NCI-H524 (cell line): ENCODE data around the gene ETHE1.
"Not testable (repeated sequence)": the region's sequence is repeated elsewhere in the genome, so short reads cannot be mapped to it uniquely, and the experiment has no call there.

Experiments used
- DNase-seq, 2 experiments: peaks; one replicate each; lab custom pipeline; 2025; lab: John Stamatoyannopoulos, UW

ETHE1 gene

DNA sequence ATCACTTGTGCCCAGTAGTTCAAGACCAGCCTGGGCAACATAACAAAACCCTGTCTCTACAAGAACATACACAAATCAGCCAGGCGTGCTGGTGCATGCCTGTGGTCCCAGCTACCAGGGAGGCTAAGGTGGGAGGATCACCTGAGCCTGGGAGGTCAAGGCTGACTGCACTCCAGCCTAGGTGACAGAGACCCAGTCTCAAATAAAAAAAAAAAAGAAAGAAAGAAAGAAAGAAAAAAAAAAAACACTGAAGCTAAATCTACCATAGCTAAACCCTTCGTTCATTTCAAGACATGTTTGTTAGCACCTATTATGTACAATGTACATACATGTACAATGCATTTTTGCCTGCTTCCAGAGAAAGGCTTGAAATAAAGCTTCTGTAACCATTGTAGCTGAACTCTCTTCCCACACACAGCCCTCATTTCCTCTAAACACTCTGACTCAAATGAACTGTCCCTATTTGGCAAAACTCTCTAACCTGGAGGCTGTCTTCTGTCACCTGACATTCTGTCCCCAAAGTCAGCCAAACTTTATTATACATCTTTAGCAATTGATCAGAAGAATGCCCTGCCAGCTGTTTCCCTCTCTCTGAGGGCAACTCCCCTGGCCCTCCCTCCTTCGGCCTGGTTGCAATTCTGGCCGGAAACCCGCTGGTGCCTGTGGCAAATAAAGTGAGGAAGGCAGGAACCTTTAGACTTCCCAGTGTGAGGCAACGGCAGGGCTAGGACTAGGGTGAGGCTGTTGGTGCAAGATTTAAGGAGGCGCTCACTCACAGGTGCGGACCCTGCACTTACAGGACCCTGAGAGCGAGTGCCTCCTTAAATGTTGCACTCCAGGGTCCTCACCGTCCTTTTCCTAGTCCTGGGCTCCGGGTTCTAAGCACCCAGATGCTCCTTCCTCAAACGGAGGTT, 1.8 kb downstream of the ETHE1 start:
- DNase-seq = no peak

DNA sequence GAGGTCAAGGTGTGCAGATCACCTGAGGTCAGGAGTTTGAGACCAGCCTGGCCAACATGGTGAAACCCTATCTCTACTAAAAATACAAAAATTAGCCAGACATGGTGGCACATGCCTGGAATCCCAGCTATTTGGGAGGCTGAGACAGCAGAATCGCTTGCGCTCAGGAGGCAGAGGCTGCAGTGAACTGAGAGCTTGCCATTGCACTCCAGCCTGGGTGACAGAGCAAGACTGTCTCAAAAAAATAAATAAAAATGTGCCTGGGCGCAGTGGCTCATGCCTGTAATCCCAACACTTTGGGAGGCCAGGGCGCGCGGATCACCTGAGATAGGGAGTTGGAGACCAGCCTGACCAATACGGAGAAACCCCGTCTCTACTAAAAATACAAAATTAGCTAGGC, 3.3 kb downstream of the ETHE1 start:
- DNase-seq = not testable (repeated sequence)

DNA sequence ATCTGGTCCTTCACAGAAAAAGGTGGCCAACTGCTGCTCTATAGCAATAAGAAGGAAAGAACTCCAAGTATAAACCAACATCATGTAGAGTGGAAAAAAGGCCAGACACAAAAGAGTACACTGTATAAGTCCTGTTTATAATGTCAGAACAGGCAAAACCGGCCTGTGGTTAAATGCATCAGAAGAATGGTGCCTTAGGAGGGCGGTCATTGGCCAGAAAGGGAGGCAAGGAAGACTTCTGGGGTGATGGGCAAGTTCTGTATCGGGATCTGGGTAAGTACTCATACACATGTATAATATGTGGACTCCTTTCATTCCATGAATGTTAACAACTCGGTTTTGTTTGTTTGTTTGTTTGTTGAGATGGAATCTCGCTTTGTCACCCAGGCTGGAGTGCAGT, 4.1 kb downstream of the ETHE1 start:
- DNase-seq = no peak

DNA sequence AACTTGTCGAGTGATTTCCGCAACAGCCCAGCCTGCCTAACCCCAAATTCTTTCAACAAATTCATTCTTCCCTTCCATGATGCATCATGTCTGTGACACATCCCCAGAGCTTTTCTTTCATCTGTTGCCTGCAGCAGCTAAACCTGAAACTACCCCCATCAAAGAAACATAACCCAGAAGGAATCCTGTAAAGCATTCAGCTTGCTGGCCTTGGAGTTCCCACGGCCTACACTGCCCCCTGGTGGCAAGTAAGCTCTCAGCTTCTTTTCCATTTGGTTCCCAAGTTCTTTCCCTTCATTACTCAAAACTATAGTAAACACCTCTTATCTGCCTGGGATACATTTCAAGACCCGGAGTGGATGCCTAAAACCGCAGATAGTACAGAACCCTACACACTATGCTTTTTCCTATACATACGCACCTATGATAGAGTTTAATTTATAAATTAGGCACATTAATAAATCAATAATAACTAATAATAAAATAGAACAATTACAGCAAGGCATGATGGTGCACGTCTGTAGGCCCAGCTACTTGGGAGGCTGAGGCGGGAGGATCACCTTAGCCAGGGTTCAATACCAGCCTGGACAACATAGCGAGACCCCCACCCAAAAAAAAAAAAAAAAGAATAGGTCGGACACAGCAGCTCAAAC, 7.4 kb downstream of the ETHE1 start:
- peak; percentile 32 to 71 for DNase-seq

DNA sequence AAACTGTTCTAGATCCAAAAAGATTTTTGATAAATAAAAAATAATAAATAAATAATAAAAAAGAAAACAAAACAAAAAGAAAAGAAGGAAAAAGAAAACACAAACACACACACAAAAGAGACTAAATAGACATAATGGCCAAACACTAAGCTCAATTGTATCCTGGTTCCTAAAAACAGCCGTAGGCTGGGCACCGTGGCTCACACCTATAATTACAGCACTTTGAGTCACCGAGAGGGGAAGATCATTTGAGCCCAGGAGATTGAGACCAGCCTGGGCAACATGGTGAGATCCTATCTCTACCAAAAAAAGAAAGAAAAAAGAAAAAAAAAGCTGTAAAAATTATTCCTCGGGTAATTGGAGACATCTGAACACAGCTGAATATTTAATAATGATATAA, 8.9 kb downstream of the ETHE1 start:
- no peak for DNase-seq

DNA sequence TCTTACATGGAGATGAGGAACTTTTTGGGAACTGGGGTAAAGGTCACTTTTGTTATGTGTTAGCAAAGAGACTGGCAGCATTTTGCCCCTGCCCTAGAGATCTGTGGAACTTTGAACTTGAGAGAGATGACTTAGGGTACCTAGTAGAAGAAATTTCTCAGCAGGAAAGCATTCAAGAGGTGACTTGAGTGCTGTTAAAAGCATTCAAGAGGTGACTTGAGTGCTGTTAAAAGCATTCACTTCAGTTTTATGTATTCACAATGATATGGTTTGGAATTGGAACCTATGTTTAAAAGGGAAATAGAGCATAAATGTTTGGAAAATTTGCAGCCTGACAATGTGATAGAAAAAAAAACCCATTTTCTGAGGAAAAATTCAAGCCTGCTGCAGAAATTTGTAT, 14.6 kb downstream of the ETHE1 start:
- not testable (repeated sequence) for DNase-seq

DNA sequence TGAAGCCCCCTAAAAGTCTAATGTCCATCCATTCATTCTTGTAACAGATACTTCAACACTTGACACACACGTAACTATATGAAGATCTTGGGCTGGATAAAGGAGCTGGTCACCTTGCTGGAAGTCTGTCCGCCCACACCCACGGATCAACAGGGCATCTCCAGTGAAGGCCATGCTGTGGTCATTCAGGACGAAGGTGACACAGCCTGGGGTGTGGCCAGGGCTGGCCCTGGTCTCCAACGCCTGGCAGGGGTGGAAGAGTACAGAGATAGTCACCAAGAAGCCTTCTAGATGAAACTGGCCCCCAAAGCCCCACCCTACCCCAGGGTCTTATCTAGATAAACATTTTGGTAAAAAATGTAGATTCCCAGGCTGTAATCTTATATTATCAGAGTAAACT, 15.7 kb downstream of the ETHE1 start:
- no peak for DNase-seq

DNA sequence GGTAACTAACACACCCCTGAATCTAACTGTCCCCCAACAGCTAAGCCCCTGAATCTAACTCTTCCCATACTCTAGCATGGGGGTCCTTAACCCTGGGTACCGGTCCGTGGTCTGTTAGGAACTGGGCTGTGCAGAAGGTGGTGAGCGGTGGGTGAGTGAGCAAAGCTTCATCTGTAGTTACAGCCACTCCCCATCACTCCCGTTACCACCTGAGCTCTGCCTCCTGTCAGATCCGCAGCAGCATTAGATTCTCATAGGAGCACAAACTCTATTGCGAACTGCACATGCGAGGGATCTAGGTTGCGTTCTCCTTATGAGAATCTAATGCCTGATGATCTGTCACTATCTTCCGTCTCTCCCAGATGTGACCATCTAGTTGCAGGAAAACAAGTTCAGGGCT, 16.3 kb downstream of the ETHE1 start:
- DNase-seq = no peak

DNA sequence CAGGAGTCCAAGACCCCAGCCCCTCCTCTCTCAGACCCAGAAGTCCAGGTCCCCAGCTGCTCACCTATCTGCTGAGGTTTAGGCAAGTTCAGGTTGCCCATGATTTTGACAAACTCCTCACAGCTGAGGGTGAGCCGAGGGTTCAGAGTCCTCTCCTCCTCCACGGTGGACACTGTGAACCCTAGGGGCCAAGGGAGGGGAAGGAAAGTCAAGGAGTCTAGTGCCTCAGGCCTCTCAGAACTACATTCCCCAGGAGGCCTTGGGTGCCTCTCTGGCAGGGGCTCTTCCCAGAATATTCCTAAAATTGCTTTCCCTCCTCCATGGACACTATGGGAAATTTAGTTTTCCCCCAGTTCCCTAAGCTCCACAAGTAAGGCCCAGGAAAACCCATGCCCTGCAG, 19.1 kb downstream of the ETHE1 start:
- no peak for DNase-seq

DNA sequence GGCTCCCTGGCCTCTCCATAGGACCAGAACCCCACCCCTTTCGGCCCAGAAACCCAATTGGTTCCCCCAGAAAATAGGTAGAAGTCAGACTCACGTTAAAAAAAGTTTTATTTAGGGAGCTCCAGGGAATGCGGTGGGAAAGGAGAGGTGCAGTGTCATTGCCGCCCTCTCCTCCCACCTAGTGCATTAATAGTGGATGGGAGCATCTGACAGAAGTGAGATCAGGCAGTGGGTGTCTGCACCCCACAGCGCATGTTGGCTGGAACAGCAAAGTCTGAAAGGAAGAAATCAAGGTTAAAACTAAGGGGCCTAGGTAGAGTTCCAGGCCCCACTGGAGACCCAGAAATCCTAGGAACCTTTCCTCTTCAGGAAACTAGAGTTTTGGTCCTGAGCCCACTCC, 20.4 kb downstream of the ETHE1 start:
- no peak for DNase-seq

DNA sequence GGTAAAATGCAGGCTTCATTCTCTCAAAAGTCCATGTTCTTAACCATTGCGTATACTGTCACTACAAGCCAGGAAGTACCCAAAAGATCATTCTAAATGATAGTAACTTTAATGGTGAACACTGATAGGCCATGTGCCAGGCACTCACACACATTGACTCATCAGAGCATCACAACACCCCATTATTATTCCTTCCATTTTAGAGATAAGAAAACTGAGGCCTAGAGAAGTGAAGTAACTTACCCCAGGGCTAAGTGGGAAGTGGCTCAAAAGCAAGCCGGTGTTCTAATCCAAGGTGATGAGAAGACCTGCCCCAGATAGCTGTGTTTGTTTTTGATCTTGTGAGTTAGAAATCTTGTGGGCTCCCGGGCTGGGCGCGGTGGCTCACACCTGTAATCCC, 21.1 kb downstream of the ETHE1 start:
- DNase-seq = no peak

DNA sequence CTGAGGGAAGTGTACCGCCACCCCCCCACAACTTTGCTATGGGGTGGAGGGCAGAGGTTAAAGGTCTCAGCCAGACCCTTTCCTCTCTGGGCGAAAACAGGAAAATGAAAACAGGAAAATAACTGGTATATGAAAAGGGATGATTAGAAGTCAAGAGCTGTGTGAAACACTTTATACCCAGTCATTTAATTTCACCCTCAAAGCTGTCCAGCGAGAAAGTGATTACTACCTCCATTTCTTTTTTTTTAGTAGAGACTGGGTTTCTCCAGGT, 21.9 kb downstream of the ETHE1 start:
- no peak for DNase-seq

DNA sequence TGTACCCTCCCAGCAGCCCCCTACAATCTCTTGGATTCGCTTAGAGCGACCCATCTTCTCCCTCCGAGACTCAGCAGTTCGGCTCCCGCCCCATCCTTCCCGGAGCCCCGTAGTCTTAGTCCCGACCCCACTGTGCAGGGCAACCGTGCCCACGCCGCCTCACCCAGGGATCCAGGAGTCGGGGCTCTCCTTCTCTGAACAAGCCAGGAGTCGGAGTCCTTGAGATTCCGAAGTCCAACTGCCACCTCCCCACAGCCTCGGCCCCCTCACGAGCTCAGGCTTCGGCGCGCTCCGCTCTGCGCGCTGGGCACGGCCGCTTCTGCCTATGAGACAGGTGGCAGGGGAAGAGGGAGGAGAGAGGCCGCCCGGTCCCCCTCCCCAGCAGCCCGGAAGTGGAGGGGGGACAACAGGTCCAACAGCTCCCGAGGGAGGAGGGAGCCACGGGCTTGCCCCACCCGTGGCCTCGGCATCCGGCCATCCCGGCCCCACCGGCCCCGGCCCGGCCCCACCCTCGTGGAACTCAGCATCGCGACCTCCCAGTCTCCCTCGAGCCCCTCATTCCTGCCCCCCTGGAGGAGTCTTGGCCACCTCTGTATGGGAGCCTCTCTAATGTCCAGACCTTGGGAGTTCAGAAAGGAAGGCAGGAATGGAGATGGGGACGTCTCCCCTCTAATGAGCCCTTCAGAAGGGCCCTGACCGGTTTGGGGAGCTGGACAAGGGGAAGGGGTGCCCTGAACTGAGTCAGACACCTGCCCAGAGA, 22.4 kb downstream of the ETHE1 start, which contains the start of gene PHLDB3:
Gene PHLDB3 (minus strand): TSS at position 321 of the 760 bp plus-strand sequence. CDS start 628 bp downstream, outside the sequence.
- peak in 1 of 2 experiments; percentile 56 for DNase-seq

DNA sequence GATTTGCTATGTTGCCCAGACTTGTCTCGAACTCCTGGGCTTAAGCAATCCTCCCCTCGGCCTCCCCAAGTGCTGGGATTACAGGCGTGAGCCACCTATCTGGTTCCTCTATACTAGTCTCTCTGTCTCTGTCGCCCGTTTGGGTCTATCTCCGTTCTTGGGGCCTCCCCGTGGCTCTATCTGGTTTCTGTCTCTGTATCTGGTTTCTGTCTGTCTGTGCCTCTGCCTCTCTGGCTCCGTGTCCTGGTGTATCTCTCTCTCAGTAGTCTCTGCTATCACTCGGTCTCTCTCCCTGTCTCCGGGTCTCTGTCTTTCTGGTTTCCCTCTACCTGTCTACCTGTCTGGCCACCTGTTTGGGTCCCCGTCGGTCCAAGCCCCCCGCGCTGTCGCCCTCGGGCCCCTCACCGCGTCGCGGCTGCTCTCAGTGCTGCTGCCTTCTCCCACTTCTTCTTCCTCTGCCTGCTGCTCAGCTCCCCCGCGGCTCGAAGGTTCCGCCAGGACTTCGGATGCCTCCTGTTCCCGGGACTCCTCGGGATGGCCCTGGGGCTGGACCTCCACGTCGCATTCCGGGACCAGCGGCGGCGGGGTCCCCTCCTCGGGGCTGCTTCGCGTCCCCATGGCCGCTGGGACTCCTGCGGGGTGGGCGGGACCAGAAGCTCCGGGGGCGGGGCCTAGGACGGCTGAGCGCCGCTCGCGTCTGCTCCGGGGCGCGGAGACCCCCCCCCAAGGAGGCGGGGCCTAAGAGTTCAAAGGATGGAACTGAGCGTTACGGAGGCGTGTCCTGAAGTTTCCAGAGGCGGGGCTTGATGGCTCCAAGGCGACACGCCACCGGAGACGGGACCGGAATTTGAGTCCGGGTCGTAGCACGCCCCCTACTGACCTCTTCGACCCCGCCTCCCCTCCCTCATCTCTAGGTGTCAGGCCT, 23.2 kb downstream of the ETHE1 start:
- DNase-seq = peak; percentile 67 to 88

DNA sequence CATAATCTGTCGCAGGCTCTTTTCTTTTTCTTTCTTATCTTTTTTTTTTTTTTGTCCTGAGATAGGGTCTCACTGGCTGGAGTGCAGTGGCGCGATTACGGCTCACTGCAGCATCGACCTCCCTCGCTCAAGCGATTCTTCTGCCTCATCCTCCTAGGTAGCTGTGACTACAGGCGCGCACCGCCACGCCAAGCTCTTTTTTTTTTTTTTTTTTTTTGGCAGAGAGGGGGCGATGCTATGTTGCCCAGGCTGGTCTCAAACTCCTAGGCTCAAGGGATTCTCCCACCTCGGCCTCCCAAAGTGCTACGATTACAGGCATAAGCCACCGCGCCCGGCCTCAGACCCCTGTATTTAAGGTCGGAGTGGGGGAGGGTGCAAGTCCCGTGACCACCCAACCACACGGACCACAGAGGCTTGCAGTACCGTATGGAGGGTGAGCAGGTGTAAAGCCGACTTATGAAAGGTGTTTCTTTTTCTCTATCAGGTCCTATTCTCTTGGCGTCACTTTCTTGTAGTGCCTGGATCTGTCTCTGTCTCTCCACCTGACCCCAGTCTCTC, 24.5 kb downstream of the ETHE1 start:
- DNase-seq = no peak

DNA sequence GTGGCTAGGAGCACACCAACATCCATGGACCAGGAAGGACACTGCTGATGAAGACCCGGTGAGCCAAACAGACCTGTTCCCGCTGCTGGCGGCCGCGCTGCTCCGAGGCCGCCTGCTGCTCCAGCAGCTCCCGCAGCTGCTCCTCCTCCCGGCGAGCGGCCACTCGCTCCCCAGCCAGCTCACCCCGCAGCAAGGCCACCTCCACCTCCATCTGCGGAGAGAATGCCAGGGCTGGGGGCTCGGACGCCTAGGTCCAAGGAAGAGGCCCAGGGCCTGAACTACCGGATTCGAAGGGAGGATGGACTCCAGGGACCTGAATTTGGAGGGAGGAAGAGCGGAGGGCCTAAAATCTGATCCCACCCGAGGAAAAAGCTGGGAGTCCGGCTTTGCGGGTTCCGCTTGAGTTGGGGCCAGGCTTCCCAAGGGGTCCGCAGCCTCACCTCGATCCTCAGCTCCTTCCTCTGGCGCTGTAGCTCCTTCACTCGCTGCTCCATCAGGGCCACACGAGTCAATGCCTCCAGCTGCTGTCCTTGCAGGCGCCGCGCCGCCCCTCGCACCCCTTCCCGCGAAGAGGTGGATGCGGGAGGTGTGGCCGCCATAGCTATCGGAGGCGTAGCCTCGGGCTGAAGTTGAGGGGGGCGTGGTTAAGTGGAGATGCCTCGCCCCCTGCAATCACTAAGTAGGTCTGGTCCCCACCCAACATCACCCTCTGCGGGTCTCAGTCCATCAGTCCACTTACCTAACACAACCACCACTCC, 25.2 kb downstream of the ETHE1 start:
- no peak for DNase-seq

DNA sequence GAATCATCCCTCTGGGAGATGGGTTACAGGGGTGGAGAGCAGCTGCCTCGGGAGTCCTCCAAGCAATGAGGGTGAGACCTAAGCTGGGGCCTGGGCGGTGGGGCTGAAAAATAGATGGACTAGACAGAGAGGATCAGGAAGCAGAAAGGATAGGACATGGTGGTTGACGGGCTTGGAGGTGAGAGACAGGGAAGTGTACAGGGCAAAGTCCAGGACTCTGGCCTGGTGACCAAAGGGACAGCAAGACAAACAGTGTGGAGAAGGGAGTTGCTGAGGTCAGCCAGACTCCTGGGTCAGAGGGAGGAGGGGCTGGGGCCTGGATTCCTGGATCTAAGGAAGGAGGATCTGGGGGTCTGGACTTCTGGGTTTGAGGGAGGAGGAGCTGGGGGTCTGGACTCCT, 28.0 kb downstream of the ETHE1 start:
- DNase-seq = no peak

DNA sequence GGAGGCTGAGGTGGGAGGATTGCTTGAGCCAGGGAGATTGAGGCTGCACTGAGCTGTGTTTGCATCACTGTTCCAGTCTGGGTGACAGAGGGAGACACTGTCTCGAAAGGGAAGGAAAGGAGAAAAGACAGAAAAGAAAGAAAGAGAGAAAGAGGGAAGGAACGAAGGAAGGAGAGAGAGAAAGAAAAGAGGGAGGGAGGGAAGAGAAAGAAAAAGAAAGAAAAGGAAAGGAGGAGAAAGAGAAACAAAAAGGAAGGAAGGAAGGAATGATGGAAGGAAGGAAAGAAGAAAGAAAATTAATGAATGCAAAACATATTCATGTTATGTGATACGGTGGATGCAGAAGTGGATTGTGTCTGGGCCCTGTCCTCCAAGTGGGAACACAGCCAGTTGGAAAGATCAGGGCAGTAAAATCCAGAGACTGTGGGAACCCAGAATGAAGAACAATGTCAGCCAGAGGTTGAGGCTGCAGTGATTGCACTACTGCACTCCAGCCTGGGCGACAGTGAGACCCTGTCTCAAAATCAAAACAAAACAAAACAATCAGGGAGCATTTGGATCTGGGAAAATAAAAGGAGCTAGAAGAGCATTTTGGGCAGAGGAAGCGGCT, 28.7 kb downstream of the ETHE1 start:
- DNase-seq = no peak

DNA sequence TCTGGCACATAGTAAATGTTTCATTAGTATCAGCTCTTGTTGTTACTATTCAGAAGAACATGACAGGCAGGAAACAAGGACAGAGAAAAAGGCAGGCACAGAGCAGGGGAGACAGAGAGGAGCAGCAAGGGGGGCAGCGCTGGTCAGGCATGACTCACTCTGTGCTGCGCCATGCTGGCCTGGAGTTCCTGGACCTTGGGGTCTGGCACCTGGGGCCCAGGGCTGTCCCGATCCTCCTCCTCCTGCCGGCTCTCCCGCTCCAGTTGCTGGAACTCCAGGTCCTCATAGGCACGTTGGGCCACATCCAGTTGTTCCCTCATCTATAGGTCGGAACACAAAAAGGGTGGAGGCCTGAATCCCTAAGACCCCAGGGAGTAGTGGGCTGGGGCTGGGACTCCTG, 30.0 kb downstream of the ETHE1 start:
- DNase-seq = no peak

DNA sequence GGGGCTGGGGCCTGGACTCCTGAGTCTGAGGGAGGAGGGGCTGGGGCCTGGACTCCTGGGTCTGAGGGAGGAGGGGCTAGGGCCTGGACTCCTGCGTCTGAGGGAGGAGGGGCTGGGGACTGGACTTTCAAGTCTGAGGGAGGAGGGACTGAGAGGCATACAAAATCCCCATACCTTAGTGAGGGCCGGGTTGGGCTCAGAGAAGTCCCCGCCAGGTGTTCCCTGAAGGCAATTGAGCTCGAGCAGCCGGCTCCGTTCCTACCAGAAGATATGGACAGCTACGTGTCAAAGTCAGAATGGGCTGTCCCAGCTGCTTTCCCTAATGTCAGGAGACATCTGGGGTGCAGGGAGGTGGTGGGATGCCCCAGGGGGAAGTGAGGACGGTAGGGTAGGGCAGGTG, 31.9 kb downstream of the ETHE1 start:
- DNase-seq = no peak
